HCT116 (cell line): ENCODE measurements around the gene DTNBP1. TPM values are rescaled to one million over a fixed set of nuclear protein-coding genes. Genes with fewer than 3 reads are reported as not detected.

Experiments
- ATAC-seq: fragments of 200-7000 bp; cut with Tn5 transposase; 2 replicates; pipeline ENCODE4 v1.9.1; 2020; ENCODE audit warnings: mild to moderate bottlenecking, moderate library complexity
- BruUV-seq: library from RNA; stranded (reverse); fragments of 400-500 nt; replicated peaks from 2 replicates; lab custom pipeline; 2021; lab: Mats Ljungman, UMichigan
- CTCF ChIA-PET: fragments of 300-600 bp; sonication (Branson Sonifier 250); formaldehyde crosslinking; loops from one replicate; lab custom pipeline; 2021; ENCODE audit warnings: antibody characterized with exemption; lab: Charles Lee
- POLR2A ChIA-PET: fragments of 300-600, 350-600 bp; sonication (Branson Sonifier 250); formaldehyde crosslinking; loops from one replicate; lab custom pipeline; 2021; ENCODE audit warnings: antibody characterized with exemption; lab: Charles Lee
- RAD21 ChIA-PET, 2 experiments: fragments of 300-600 bp; sonication (Branson Sonifier 250); formaldehyde crosslinking; loops; one replicate each; lab custom pipeline; 2023; ENCODE audit warnings: low total read pairs in 2 of 2; ENCODE audit not compliant: uncharacterized antibody in 2 of 2, unreplicated experiment in 2 of 2, low non-redundant PET in 1 of 2; lab: Charles Lee
- DNase-seq: peaks from one replicate; pipeline ENCODE4 v3.0.0-alpha.2; 2010; ENCODE audit warnings: low read depth, low spot score
- H2AFZ ChIP-seq: fragments of 200-600 bp; shearing (Covaris generic), sonication (generic); 2 replicates; pipeline ENCODE4 v1.6.1; 2017; ENCODE audit warnings: low read depth, mixed run types, mixed read lengths, antibody characterized with exemption, low read length; ENCODE audit not compliant: poor library complexity, severe bottlenecking
- H3K27ac ChIP-seq: 2 replicates; pipeline ENCODE4 v1.5.1; 2012; ENCODE audit warnings: low read depth, low read length
- H3K27me3 ChIP-seq: fragments of 200-600 bp; sonication (generic); 2 replicates; pipeline ENCODE4 v1.6.1; 2016; ENCODE audit warnings: mixed run types, low read length, mixed read lengths; ENCODE audit not compliant: insufficient read depth
- H3K36me3 ChIP-seq, 2 experiments: fragments of 200-500 bp in 1 of 2; fragments of 200-600 bp in 1 of 2; sonication (Bioruptor generic) in 1 of 2; sonication (generic) in 1 of 2; 2 replicates each; pipeline versions ENCODE4 v1.5.1 to v1.6.1; 2014 to 2016; ENCODE audit warnings: low read length in 2 of 2, inconsistent platforms in 1 of 2, mixed read lengths in 1 of 2, mixed run types in 1 of 2; ENCODE audit not compliant: insufficient read depth in 2 of 2, control insufficient read depth in 1 of 2
- H3K4me1 ChIP-seq, 2 experiments: fragments of 200-600 bp in 1 of 2; sonication (generic) in 1 of 2; 2 replicates each; pipeline versions ENCODE4 v1.5.1 to v1.6.1; 2012 to 2017; ENCODE audit warnings: low read length in 2 of 2, inconsistent platforms in 1 of 2, mild to moderate bottlenecking in 1 of 2, mixed read lengths in 1 of 2, mixed run types in 1 of 2, moderate library complexity in 1 of 2; ENCODE audit not compliant: insufficient read depth in 2 of 2, control insufficient read depth in 1 of 2
- H3K4me2 ChIP-seq: fragments of 200-600 bp; sonication (generic); 2 replicates; pipeline ENCODE4 v1.6.1; 2017; ENCODE audit warnings: mixed run types, low read length, mixed read lengths
- H3K4me3 ChIP-seq, 2 experiments: fragments of 200-600 bp in 1 of 2; sonication (generic) in 1 of 2; replicated peaks in 1 of 2; 2 replicates each; pipeline ENCODE4 v1.5.1; 2011 to 2016; ENCODE audit warnings: low read length in 2 of 2, control low read depth in 1 of 2, low read depth in 1 of 2, mild to moderate bottlenecking in 1 of 2, mixed read lengths in 1 of 2, mixed run types in 1 of 2
- H3K79me2 ChIP-seq: fragments of 200-600 bp; sonication (generic); 2 replicates; pipeline ENCODE4 v1.6.1; 2017; ENCODE audit warnings: mild to moderate bottlenecking, mixed run types, low read length, moderate library complexity, mixed read lengths; ENCODE audit not compliant: insufficient read depth
- H3K9ac ChIP-seq: fragments of 200-600 bp; sonication (generic); 2 replicates; pipeline ENCODE4 v1.6.1; 2016; ENCODE audit warnings: low read length, mixed read lengths
- H3K9me2 ChIP-seq: fragments of 200-600 bp; sonication (generic), shearing (Covaris generic); 2 replicates; pipeline ENCODE4 v1.6.1; 2017; ENCODE audit warnings: mixed run types, mild to moderate bottlenecking, moderate library complexity; ENCODE audit not compliant: insufficient read depth
- H3K9me3 ChIP-seq, 2 experiments: fragments of 200-500 bp in 1 of 2; fragments of 200-600 bp in 1 of 2; sonication (Bioruptor generic) in 1 of 2; sonication (generic) in 1 of 2; 2 replicates each; pipeline ENCODE4 v1.6.1; 2014 to 2017; ENCODE audit warnings: low read length in 2 of 2, mixed read lengths in 2 of 2, inconsistent platforms in 1 of 2, low read depth in 1 of 2, mild to moderate bottlenecking in 1 of 2, mixed run types in 1 of 2, moderate library complexity in 1 of 2; ENCODE audit not compliant: control insufficient read depth in 1 of 2, insufficient read depth in 1 of 2
- H4K20me1 ChIP-seq: fragments of 200-600 bp; sonication (generic), shearing (Covaris generic); 2 replicates; pipeline ENCODE4 v1.6.1; 2017; ENCODE audit warnings: mixed run types, mild to moderate bottlenecking, moderate library complexity; ENCODE audit not compliant: insufficient read depth
- ATF3 ChIP-seq: IDR thresholded peaks from 2 replicates; pipeline ENCODE4 v1.6.1; 2012
- CEBPB ChIP-seq: IDR thresholded peaks from 2 replicates; pipeline ENCODE4 v1.6.1; 2012; ENCODE audit warnings: low read depth
- CTCF ChIP-seq, 3 experiments: fragments of 200-600 bp in 1 of 3; sonication (generic) in 1 of 3; IDR thresholded peaks in 2 of 3; conservative IDR thresholded peaks in 1 of 3; 2 replicates each; pipeline ENCODE4 v1.5.1; 2012 to 2017; ENCODE audit warnings: low read depth in 2 of 3, low read length in 2 of 3, antibody characterized with exemption in 1 of 3, borderline replicate concordance in 1 of 3, control low read depth in 1 of 3, mild to moderate bottlenecking in 1 of 3, mixed read lengths in 1 of 3, mixed run types in 1 of 3, moderate library complexity in 1 of 3; ENCODE audit not compliant: insufficient read depth in 1 of 3
- EGR1 ChIP-seq: IDR thresholded peaks from 2 replicates; pipeline ENCODE4 v1.6.1; 2012; ENCODE audit warnings: low read depth
- ELF1 ChIP-seq: IDR thresholded peaks from 2 replicates; pipeline ENCODE4 v1.6.1; 2012; ENCODE audit warnings: low read depth, borderline replicate concordance
- EZH2phosphoT487 ChIP-seq: fragments of 200-600 bp; IDR thresholded peaks from 2 replicates; pipeline ENCODE4 v1.6.1; 2018; ENCODE audit warnings: antibody characterized with exemption, borderline replicate concordance
- FOSL1 ChIP-seq: IDR thresholded peaks from 2 replicates; pipeline ENCODE4 v1.6.1; 2012; ENCODE audit warnings: low read depth
- POLR2A ChIP-seq: IDR thresholded peaks from 2 replicates; pipeline ENCODE4 v1.7.0; 2011; ENCODE audit warnings: borderline replicate concordance; ENCODE audit not compliant: insufficient read depth, insufficient read length; ENCODE audit errors: extremely low read depth
- POLR2AphosphoS5 ChIP-seq: IDR thresholded peaks from 2 replicates; pipeline ENCODE4 v1.6.1; 2011; ENCODE audit warnings: mild to moderate bottlenecking, low read depth, low read length, moderate library complexity
- REST ChIP-seq: IDR thresholded peaks from 2 replicates; pipeline ENCODE4 v1.6.1; 2012; ENCODE audit warnings: low read depth
- SP1 ChIP-seq: IDR thresholded peaks from 2 replicates; pipeline ENCODE4 v1.6.1; 2012; ENCODE audit warnings: low read depth
- TCF7L2 ChIP-seq: IDR thresholded peaks from 2 replicates; pipeline ENCODE4 v1.7.0; 2011; ENCODE audit warnings: borderline replicate concordance, inconsistent platforms; ENCODE audit not compliant: insufficient read depth, insufficient read length; ENCODE audit errors: extremely low read depth
- ZBTB33 ChIP-seq: IDR thresholded peaks from 2 replicates; pipeline ENCODE4 v1.6.1; 2011; ENCODE audit warnings: mild to moderate bottlenecking, low read length, moderate library complexity; ENCODE audit not compliant: insufficient replicate concordance; ENCODE audit errors: extremely low read depth
- ZFX ChIP-seq: fragments of 450-650 bp; IDR thresholded peaks from 2 replicates; pipeline ENCODE4 v1.6.1; 2017
- ZNF274 ChIP-seq: fragments of 200-500 bp; sonication (Bioruptor generic); IDR thresholded peaks from 2 replicates; pipeline ENCODE4 v1.6.1; 2014; ENCODE audit warnings: mild to moderate bottlenecking, low read depth, low read length, inconsistent platforms
- intact Hi-C: fragments of 100-400 bp; cut with micrococcal nuclease; formaldehyde crosslinking; loops from 2 replicates; pipeline ENCODE4 v1.10.0; 2022
- total RNA-seq: library from RNA; stranded (reverse); gene quantifications from one replicate; pipeline ENCODE4 v1.2.1, GENCODE V29; 2021; ENCODE audit not compliant: unreplicated experiment

DTNBP1 gene
- total RNA-seq, 1 experiment from 2014 or later: 16.7 TPM

- H3K27ac ChIP-seq: no peak overlapping the region
- H2AFZ ChIP-seq: no peak overlapping the region
- no peak overlapping the region for H3K4me2 ChIP-seq
- TF ChIP-seq POLR2AphosphoS5: no peak
- no peak for TF ChIP-seq ELF1
- no peak for TF ChIP-seq ZBTB33
- TF ChIP-seq ATF3: no peak
- no peak for TF ChIP-seq EZH2phosphoT487
- TF ChIP-seq ZNF274: no peak
- TF ChIP-seq CTCF (IDR thresholded peaks at IDR 0.05 in 2 of 3, conservative IDR thresholded peaks at IDR 0.05 in 1 of 3; ENCODE audit: borderline replicate concordance in 1 of 3, insufficient read depth in 1 of 3, low read depth in 2 of 3, low read length in 2 of 3): no peak
- no peak for TF ChIP-seq EGR1
- no peak for TF ChIP-seq FOSL1
- no peak for TF ChIP-seq CEBPB
- no peak for TF ChIP-seq ZFX
- no peak for TF ChIP-seq REST
- no peak for TF ChIP-seq TCF7L2
- TF ChIP-seq POLR2A: no peak
- no peak for TF ChIP-seq SP1
- H3K4me3 ChIP-seq: no peak overlapping the region
- 0 out of 4 replicates have a peak, but pooled peaks cover 0 to 4% of the 10 kb centered on the region in 2 experiments for H3K9me3 ChIP-seq
- POLR2A ChIA-PET: no interaction called here
- CTCF ChIA-PET: no interaction called here
- no peaks in the 10 kb centered on the region for H3K9me2 ChIP-seq
- intact Hi-C loops: no loop called here
- DNase-seq (no peak), ATAC-seq (no peak)
- H3K4me1 ChIP-seq: no peaks in the 10 kb centered on the region
- no TSS peak for BruUV-seq
- no peaks in the 10 kb centered on the region for H4K20me1 ChIP-seq
- RAD21 ChIA-PET: no interaction called here
- H3K27me3 ChIP-seq: no peaks in the 10 kb centered on the region
- H3K36me3 ChIP-seq: no peaks in the 10 kb centered on the region
- H3K9ac ChIP-seq: no peak overlapping the region
- H3K79me2 ChIP-seq: no peaks in the 10 kb centered on the region
Observed at GRCh38 chr6:15698471-15698870, 35.6 kb upstream of the DTNBP1 start.
